OCI-LY3 (cell line): ENCODE measurements around the gene CD2AP.

ENCODE experiments used
- EZH2phosphoT487 ChIP-seq: fragments of 200-600 bp; shearing (Covaris generic); IDR thresholded peaks from 2 replicates; pipeline ENCODE4 v1.6.1; 2018; ENCODE audit warnings: antibody characterized with exemption, mixed run types, low read depth
- TF ChIP-seq, protein P1 (sequence below): fragments of 200-600, 300-600 bp; sonication (generic); IDR thresholded peaks from 2 replicates; pipeline ENCODE4 v1.5.1; 2014; ENCODE audit warnings: antibody characterized with exemption, low read length, low read depth

DNA sequence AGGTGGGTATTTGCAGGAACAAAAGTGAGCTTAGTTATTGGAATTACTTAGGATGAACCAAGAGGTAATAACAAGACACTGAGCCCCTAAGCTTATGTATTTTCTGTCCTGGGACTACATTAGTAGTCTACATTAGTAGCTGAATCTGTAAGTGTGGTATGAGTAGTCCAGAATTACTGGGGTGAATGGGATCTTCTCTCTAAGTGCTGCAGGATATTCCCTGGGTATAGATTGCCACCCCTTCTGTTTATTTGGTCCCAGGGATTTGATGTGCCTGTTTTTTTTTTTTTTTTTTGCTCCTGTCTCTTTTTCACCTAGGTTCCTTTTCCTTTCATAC is 5.9 kb downstream of the CD2AP start:
- TF ChIP-seq, protein P1, sequence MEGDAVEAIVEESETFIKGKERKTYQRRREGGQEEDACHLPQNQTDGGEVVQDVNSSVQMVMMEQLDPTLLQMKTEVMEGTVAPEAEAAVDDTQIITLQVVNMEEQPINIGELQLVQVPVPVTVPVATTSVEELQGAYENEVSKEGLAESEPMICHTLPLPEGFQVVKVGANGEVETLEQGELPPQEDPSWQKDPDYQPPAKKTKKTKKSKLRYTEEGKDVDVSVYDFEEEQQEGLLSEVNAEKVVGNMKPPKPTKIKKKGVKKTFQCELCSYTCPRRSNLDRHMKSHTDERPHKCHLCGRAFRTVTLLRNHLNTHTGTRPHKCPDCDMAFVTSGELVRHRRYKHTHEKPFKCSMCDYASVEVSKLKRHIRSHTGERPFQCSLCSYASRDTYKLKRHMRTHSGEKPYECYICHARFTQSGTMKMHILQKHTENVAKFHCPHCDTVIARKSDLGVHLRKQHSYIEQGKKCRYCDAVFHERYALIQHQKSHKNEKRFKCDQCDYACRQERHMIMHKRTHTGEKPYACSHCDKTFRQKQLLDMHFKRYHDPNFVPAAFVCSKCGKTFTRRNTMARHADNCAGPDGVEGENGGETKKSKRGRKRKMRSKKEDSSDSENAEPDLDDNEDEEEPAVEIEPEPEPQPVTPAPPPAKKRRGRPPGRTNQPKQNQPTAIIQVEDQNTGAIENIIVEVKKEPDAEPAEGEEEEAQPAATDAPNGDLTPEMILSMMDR, result no peak
- no peak for TF ChIP-seq EZH2phosphoT487
